ENCODE data around the gene SPOCK1.
"Not testable (repeated sequence)": the region's sequence is repeated elsewhere in the genome, so short reads cannot be mapped to it uniquely, and the experiment has no call there.

The SPOCK1 gene

DNA sequence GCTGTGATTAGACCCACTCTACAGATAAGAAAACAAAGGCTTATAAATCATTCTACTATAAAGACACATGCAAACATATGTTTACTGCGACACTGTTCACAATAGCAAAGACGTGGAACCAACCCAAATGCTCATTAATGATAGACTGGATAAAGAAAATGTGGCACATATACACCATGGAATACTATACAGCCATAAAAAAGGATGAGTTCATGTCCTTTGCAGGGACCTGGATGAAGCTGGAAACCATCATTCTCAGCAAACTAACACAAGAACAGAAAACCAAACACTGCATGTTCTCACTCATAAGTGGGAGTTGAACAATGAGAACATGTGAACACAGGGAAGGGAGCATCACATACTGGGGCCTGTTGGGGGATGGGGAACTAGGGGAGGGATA is 240.0 kb downstream of the SPOCK1 start:
- not testable (repeated sequence) for DNase-seq

DNA sequence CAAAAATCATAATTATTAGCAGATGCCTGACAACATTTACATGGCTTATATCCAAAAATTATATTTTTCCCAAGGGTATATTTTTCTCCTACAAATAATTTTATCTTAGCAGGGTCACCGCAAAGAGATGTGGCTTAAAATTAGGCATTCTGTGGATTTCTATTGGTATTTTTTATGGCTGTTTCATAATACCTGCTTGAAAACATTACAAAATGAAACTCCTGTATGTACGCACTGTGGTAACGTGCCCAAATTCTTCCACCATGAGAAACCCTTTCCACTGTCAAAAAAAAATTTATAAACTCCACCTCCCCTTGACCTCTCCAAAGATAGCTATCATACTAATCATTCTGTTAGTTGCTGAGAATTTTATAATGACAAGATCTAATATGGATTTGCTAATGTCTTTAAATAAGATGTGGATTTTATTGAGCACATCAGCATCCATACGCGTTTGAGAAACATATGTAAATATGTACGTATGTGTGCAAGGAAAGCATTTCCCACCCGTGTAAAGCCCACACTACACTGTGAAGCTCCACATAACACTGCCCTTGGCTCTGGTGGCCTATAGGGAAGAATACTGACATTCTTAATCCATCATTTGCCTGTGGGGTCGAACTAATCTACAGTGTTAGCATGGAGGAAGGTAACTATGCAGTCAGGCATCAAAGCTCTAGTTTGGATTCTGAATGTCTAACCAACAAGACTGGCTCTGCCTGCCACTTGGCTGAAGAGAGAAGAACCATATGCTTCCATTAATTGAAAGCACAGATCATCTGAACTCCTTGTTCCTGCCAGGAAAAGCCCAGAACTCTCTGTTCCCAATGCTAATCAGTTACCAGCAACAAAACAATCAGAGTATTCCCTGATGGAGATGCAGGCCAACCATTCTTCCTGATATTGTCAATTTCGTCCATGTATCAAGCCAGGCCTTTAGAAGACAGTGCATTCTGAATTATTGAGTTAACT is 244.7 kb downstream of the SPOCK1 start:
- peak; percentile 76 for DNase-seq

DNA sequence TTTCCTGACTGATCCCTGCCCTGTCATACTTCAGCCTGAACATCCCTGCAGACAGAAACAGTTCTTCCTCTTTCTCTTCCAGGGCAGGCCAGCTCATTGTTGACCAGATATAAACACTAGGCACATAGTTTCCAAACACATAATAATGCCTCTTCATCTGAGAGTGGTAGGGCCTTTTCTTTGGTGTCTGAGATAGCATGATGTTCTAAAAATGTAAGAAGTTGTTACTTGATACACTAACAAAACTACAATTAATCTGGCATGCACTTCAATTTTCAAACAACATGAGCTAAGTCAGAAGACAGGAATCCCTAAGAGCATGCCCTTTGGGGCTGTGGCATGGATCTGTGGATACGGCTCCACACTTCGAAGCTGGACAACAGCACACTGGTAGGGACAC is 246.6 kb downstream of the SPOCK1 start:
- DNase-seq, result no peak

DNA sequence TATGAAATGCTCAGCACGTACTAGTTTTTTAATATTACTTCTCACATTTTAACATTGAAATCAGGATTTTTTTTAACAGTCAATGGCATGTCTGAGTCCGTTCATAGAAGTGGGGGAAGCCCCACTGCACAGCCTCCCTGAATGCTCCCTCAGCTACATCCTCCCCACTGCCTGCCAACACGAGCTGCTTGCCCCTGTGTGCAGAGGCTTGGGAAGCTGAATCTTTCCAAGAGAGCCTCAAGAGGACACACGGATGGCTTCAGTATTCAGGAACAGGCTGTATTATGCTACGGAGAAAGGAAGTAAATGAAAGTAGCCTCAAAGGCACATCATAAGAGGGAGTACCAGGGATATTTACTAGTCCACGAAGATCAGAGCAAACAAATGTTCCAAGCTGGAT is 248.7 kb downstream of the SPOCK1 start:
- DNase-seq, result no peak

DNA sequence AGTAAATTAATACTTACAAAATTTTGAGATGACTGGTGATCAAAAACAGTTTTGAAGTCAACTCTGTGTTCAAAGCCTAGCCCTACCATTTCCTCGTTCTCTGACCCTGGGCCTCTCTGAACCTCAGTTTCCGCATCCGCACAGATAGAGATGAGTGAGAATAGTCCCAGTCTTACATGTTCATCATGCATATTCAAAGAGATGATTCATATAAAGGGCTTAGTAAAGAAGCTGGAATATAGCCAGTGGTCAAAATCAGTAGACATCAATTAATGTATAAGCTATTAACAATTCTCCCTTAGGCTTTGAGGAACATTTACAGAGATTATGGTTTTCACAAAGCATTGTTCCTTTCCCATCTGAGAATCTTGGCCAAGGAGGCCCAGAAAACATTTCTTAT is 250.6 kb downstream of the SPOCK1 start:
- peak; percentile 12 for DNase-seq

DNA sequence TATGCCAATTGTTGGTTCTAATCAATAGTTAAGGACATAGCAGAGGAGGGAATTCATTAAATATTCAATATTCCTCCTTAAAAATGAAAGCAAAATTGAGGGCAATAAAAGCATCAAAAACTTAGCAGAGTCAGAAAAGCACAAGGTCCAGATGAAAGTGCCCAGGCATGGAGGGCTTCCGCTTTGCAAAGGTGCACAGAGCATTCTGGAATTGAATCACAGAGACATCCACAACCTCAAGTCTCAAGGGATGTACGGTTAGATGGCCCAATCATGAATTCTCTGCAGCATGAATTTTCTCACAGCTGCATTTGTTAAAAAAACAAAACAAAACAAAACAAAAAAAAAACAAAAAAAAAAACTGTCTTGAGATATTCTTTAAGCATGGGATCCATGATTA is 253.7 kb downstream of the SPOCK1 start:
- no peak for DNase-seq

DNA sequence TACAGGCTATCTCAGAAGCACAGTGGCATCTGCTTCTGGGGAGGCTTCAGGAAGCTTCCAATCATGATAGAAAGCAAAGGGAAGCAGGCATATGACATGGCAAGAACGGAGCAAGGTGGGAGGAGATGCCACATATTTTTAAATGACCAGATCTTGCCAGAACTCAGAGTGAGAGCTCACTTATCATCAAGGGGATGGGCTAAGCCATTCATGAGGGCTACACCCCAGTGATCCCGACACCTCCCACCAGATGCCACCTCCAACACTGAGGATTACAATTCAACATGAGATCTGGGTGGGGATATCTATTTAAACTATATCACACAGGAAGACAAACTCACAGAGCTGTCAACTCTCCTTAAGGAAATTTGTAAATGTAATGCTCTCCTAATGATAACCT is 258.8 kb downstream of the SPOCK1 start:
- DNase-seq, result no peak

DNA sequence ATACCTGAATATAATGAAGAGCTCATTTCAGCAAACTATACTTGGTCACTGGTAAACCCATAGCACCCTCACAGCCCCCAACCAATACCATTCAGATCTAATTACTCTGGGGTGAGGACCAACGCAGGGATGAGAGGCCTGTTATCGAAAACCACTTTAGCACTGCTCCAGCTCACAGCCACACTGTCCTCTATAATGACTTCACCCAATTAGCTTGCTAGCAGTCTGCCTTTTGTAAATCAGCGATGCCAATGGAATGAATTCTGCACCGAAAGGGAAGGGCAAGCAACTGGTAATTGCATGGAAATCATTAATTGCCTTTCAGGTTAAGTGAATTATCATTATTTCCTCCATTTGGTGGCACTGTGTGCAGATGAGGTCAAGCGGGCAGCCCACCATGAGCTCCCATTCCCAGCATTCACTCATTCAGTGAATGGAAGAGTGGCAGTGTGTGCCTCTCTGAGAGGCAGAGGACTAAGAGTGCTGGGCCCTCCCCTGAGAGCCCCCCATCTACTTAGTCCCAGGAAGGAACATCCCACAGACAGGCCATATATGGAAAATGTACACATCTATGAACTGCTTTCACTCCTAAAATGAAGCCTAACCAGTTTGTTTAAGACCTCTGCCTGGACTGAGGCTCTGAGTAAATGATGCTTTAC is 262.1 kb downstream of the SPOCK1 start:
- DNase-seq, result no peak

DNA sequence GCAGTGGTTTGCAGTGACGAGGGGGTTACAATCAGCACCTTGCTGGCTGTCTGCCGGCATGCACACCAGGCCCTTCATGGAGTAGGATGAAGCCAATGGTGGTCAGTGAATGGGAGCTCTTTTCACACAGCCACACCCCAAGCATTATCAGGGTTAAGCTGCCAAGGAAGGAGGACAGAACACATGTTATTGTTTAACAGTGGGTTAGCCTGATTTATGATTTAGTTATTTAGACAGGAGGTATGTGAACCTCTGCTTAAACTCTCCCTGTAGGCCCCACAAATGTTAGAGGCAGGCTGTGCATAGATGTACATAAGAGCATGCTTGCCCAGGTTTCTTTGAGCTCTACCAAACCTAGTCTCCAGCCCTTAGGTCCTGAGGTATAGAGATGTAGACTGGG is 262.9 kb downstream of the SPOCK1 start:
- peak; percentile 49 for DNase-seq

DNA sequence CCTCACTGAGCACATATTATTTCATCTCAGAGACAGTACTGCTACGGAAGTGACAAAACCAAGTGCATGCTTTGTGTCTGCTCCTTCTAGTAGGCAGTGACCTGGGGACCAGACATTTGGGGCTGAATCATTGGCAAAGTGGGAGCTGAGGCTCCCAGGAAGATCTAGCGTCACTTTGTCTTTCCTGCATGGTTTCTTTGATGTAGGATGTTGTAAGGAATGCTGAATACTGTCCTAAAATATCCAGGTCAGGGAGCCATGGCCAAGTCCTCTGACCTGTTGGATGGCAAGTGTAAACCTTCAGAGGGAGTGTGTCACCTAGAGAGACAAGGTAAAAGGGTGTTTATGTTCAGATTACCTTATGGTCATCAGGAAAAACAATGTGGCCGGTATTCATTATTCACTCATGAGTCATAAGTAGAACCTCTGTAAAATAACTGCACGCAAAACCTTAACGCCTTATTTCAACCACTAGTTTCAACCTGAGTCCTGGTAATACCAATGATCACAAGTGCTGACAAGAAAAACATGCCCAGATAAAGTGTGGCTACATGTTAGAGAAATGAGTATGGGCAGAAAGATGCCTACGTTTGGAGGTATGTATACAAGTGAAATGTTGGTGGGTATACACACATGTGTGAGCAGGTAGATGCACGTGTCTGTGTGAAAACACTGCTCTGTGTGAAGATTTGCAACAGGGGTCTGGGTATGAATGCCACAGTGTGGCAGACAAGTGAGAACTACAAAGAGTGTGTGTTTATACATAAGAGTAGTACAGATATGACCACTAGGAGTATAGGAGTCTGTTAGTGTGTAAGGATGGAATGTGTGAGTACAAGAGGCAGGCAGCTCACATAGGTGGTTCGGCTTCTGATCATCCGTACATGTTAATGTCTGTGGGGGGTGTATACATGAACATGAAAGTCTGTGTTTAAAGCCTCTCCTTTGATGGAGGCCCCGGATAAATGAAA is 263.9 kb downstream of the SPOCK1 start:
- no peak for DNase-seq

DNA sequence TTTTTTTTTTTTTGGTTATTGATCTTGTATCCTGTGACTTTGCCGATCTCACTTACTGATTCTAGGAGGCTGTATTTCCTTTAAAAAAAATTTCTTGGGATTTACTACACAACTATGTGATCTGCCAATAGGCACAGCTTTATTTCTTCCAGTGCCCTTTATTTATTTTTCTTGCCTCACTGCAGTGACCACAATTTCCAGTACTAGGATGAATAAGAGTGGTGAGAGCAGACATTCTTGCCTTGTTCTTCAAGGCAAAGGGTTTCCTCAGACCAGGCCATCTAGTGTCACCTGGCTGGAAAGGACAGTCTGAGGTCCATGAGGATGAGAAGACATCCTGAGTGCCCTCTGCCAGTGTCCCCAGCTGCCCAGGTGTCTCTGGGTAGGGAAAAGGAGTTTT is 265.4 kb downstream of the SPOCK1 start:
- DNase-seq, result no peak

DNA sequence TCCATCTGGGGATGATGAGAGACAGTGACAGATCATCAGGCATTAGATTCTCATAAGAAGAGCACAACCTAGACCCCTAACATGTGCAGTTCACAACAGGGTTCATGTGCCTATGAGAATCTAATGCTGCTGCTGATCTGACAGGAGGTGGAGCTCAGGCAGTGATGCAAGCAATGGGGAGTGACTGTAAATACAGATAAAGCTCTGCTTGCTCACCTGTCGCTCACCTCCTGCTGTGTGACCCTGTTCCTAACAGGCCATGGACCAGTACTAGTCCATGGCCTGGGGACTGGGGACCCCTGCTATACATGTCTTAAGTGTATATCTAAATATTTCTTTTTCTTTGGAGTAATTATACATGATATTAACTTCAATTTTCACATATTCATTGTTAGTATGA is 265.8 kb downstream of the SPOCK1 start:
- DNase-seq, result not testable (repeated sequence)

DNA sequence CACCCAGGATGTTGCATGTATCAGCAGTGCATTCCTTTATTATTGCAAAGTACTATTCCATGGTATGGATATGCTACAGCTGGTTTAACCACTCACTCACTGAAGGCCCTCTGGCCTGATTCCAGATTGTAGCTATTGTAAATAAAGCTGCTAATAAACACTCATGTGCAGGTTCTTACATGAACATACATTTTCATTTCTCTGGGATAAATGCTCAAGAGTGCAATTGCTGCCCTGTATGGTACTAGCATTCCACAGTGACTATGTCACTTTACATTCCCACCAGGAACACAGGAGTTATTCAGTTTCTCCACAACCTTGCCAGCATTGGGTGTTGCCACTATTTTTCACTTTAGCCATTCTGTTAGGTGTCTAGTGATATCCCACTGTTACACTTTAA is 267.6 kb downstream of the SPOCK1 start:
- peak; percentile 16 for DNase-seq

DNA sequence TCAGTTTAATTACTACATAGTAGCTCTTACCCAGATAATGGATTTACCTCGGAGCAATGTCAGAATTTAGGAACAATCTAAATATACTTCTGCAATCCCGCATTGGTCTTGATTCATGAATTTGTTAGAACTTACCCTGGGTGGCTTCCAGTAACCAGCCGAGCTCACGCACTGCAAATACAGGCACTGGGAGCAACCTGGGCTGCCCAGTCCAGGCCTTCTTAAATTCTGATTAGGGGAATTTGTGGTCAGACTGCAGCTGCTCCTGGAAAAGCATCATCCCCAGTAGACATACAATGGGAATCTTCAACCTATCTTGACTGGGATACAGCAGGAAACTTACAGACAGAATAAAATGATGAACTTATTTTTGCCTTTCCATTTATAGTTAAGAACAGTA is 270.3 kb downstream of the SPOCK1 start:
- no peak for DNase-seq

DNA sequence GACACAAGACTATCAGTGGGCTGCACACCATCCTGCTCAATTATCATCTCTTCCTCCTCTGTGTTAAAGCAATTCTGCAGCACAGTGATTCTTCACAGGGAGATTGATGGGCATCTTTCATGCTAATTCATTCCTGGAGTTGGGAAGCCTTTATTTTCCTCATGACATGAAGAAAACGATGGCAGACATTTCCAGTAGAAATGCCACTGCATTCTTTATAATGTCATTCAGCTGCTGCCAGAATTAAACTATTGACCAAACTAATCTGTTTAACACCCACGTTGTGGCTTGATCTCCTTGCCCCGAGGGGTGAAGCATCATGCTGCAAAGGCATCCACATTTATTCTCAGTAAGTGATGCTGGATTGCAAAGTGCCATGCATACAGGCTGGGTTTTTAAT is 273.0 kb downstream of the SPOCK1 start:
- DNase-seq, result no peak

DNA sequence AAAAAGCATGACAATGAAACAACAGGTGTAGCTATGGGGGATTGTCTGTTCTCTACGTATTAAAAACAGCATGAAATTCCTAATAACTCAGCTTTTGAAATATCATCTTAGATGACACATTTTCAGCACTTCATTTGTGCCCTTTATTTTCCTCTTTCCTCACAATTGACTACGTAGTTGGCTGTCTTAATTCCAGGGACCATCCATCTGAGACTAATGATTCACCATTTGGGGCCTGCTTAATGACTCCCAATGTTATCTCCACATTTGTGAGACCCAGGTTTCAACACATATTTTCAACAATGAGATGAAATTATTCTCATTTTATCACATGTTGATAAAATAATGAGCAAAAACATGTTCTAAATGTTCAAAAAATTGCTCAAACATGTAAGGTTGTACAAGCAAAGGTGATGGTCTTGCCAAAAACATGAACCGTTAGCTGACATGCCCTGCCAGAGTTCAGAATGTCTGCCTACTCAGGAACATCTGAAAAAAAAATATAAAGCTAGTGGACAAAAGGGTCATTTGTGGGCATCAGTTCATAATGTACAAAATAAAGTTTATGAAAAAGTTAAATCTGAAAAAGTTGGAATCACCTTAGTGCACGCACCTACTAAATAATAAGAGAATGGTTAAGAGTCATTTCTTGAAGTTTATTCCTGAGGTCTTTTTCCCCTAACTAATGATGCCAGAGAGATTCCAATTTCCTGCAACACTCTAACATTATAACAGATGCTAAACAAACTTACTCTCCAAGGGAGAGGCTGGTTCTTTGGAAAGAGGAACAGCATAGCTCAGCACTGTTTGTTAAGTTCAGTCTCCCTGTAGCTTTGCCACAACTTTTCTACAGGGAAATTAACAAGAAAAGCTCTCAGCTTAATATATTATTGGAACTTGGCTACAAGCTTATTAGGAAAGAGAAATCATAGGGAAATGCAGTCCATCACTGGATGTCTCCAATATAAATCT is 275.5 kb downstream of the SPOCK1 start:
- DNase-seq, result no peak

DNA sequence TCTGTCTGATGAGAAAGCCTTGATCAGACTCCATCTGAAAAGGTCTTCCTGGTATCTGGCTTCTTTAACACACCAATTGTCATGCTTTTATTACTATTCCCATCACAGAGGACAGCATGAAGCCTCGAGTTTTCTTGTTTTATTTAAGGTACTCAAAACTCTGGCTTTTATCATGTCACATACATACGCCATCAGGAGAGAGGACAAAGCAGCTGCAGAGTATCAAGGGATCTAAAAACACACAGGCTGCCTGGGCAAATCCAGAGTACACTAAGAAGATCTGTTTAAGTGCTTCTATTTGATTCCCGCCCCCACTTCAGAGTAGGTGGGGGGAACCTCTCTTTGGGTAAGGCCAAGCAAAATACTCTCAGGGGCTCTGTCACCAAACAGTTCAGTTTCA is 277.2 kb downstream of the SPOCK1 start:
- DNase-seq, result no peak

DNA sequence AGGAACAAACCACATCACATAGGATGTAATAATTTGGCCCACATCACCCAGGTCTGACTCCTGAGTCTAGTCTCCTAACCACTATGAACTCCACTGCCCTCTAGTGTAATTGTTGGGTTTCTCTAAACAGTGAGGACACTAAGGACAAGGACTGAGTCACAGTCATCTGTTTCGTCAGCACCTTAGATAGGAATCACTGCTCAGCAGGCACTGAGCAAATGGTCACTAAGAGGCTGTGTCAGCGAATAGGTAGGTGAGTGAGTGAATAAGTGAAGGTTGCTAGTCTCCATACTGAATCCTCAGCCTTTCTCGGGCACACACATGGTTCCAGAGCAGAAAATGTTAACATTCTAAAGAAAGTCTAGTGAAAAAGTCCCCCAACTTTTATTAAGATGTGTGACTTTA is 278.6 kb downstream of the SPOCK1 start:
- DNase-seq, result peak; percentile 74

DNA sequence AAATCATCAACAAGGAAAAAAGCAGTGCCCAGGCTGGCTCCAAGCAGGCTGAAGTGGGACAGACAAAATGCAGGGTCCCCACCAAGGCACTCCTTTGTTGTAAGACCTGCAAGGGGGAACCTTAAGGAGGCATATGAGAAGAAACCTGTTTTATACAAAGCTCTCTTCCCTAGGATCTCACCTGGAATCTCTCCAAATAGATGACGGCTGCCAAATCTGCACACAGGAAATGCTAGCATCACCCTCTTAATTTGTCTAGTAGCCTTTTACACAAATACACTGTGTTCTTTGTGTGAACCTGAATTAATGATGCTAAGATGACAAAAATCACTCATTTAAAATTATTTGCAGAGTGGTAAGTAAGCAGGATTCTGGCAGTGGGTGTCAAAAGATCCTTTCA is 280.2 kb downstream of the SPOCK1 start:
- DNase-seq, result no peak

DNA sequence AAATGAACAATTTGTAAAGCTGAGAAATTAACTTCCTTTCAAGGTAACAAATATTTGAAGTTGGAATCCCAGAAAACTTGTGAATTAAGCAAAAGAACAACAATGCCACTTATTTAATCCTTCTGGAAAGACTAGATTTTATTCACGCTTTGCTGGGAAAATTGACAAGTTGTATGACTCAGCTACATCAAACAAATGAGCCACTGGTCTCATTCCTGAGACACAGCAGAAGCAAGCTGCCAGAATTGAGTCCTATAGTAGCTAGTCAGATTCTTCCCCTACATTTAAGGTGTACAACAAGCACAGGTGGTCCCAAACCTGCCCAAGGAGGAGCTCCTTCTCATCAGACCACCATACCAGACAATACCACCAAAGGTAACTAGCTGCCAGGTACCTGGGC is 280.7 kb downstream of the SPOCK1 start:
- peak; percentile 68 for DNase-seq

DNA sequence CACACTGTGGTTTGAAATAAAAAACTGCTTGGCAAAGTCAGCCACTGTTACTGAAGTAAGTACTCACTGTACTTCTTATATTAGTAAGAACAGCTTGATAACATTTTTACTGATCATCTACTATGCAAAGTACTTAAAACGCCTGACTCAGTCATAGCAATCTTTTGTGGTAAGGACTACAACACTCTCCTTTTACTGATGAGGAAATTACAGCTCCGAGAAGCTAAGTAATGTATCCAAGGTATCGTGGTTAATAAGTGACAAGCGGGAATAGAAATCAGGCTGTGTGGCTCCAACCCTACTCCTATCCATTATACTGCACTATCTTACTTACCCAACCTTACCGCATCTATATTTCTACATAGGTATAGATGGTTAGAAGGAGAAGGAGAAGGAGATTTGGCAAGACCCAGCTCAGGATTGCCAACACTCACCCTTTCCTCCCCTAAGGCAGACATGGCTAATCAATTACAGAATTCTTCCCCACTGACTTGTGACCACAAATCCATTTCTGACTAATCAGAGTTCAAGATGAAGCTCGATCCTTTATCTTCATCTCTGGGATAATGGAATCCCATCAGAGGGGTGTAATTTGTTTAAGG is 281.4 kb downstream of the SPOCK1 start:
- peak; percentile 50 for DNase-seq

Data from fibroblast of skin of abdomen (primary cell).